HepG2 (cell line): ENCODE data around the gene PSMB10. TPM values are rescaled to one million over a fixed set of nuclear protein-coding genes. Genes with fewer than 3 reads are reported as not detected.

Experiments
- ATF5 ChIP-seq: sonication (generic); formaldehyde crosslinking; IDR thresholded peaks from 2 replicates; pipeline ENCODE4 v1.4.0; 2020; ENCODE audit warnings: mild to moderate bottlenecking, low read depth, missing genetic modification reagents
- BRCA1 ChIP-seq: sonication (generic); formaldehyde crosslinking; IDR thresholded peaks from 2 replicates; pipeline ENCODE4 v1.4.0; 2020; ENCODE audit warnings: missing genetic modification reagents
- CEBPG ChIP-seq: IDR thresholded peaks from 2 replicates; pipeline ENCODE4 v1.6.1; 2016
- GLMP ChIP-seq: sonication (generic); formaldehyde crosslinking; IDR thresholded peaks from 2 replicates; pipeline ENCODE4 v1.9.0; 2021; ENCODE audit warnings: missing genetic modification reagents, mild to moderate bottlenecking, borderline replicate concordance
- GPBP1L1 ChIP-seq: sonication (generic); formaldehyde crosslinking; IDR thresholded peaks from 2 replicates; pipeline ENCODE4 v1.5.0; 2020; ENCODE audit warnings: mild to moderate bottlenecking, missing genetic modification reagents
- HNF4G ChIP-seq, 2 experiments: sonication (generic) in 1 of 2; formaldehyde crosslinking in 1 of 2; IDR thresholded peaks; 2 replicates each; pipeline versions ENCODE4 v1.4.0 to v1.6.1; 2011 to 2020; ENCODE audit warnings: borderline replicate concordance in 2 of 2, low read depth in 2 of 2, mild to moderate bottlenecking in 2 of 2, low read length in 1 of 2, missing genetic modification reagents in 1 of 2, moderate library complexity in 1 of 2
- HOXD1 ChIP-seq: sonication (generic); formaldehyde crosslinking; IDR thresholded peaks from 2 replicates; pipeline ENCODE4 v1.5.0; 2020; ENCODE audit warnings: missing genetic modification reagents
- MLXIP ChIP-seq: sonication (generic); formaldehyde crosslinking; IDR thresholded peaks from 2 replicates; pipeline ENCODE4 v1.9.0; 2021; ENCODE audit warnings: missing genetic modification reagents, borderline replicate concordance
- TCF12 ChIP-seq, 2 experiments: fragments of 450-650 bp in 1 of 2; sonication (generic) in 1 of 2; formaldehyde crosslinking in 1 of 2; IDR thresholded peaks; 2 replicates each; pipeline versions ENCODE4 v1.6.1 to v1.8.0; 2017 to 2022; ENCODE audit warnings: antibody characterized with exemption in 1 of 2, mild to moderate bottlenecking in 1 of 2, missing genetic modification reagents in 1 of 2, moderate library complexity in 1 of 2
- UBTF ChIP-seq: sonication (generic); formaldehyde crosslinking; IDR thresholded peaks from 2 replicates; pipeline ENCODE4 v1.4.0; 2020; ENCODE audit warnings: mild to moderate bottlenecking, missing genetic modification reagents
- ZBTB14 ChIP-seq: sonication (generic); formaldehyde crosslinking; IDR thresholded peaks from 2 replicates; pipeline ENCODE4 v1.4.0; 2020; ENCODE audit warnings: missing genetic modification reagents
- ZNF275 ChIP-seq: sonication (generic); formaldehyde crosslinking; IDR thresholded peaks from 2 replicates; pipeline ENCODE4 v1.8.0; 2022; ENCODE audit warnings: missing genetic modification reagents, mild to moderate bottlenecking, inconsistent platforms, borderline replicate concordance
- ZNF350 ChIP-seq: sonication (generic); formaldehyde crosslinking; IDR thresholded peaks from 2 replicates; pipeline ENCODE4 v1.4.0; 2020; ENCODE audit warnings: mild to moderate bottlenecking, low read depth, missing genetic modification reagents, borderline replicate concordance
- ZNF556 ChIP-seq: sonication (generic); formaldehyde crosslinking; IDR thresholded peaks from 2 replicates; pipeline ENCODE4 v1.4.0; 2020; ENCODE audit warnings: mild to moderate bottlenecking, missing genetic modification reagents, borderline replicate concordance
- ZNF749 ChIP-seq: sonication (generic); formaldehyde crosslinking; IDR thresholded peaks from 2 replicates; pipeline ENCODE4 v1.8.0; 2022; ENCODE audit warnings: mild to moderate bottlenecking, missing genetic modification reagents, moderate library complexity, borderline replicate concordance
- polyA plus RNA-seq, 8 experiments: library from polyadenylated mRNA; depleted of rRNA in 3 of 8; stranded (reverse) in 7 of 8; unstranded in 1 of 8; fragments of >200 nt; fragmentation: Illumina TruSeq in 4 of 8; extraction: Trizol in 4 of 8; gene quantifications; 2 replicates each; pipeline versions ENCODE4 v1.2.1 to v1.2.3, GENCODE V29; 2011 to 2016; ENCODE audit warnings: low read depth in 4 of 8, missing spikeins in 1 of 8, mixed read lengths in 1 of 8; ENCODE audit not compliant: insufficient read depth in 1 of 8
- total RNA-seq, 5 experiments: library from RNA; depleted of rRNA; stranded (reverse); fragments of >200 nt; fragmentation: Illumina TruSeq; extraction: Trizol; gene quantifications; 2 replicates each; pipeline ENCODE4 v1.2.3, GENCODE V29; 2016; ENCODE audit warnings: low read depth in 1 of 5

The PSMB10 gene
- total and polyA plus RNA-seq, 2 of the 13 experiments (the other 11 are each of a cell fraction or from before 2014, with no cell fraction given): 12.7 to 65.9 TPM

GRCh38 chr16:67928561-67929364 is 7.9 kb downstream of the PSMB10 start (continued):
- TF ChIP-seq GPBP1L1 (no peak), ZNF749 (no peak), GLMP (CRISPR knock-in tag) (no peak), ZNF350 (CRISPR knock-in tag) (peak; percentile 52), TCF12 (IDR thresholded peaks at IDR 0.05) (no peak), TCF12 (CRISPR knock-in tag; IDR thresholded peaks at IDR 0.05) (no peak), ZBTB14 (CRISPR knock-in tag) (no peak), HOXD1 (no peak), UBTF (peak; percentile 49; the same call in 1 of the 2 replicates), CEBPG (CRISPR knock-in tag) (no peak), MLXIP (CRISPR knock-in tag) (no peak), ZNF275 (no peak), BRCA1 (CRISPR knock-in tag) (no peak), HNF4G (IDR thresholded peaks at IDR 0.05; ENCODE audit: borderline replicate concordance, low read depth, low read length) (no peak), HNF4G (CRISPR knock-in tag; IDR thresholded peaks at IDR 0.05; ENCODE audit: borderline replicate concordance, low read depth) (peak; percentile 32; the same call in 1 of the 2 replicates), ATF5 (CRISPR knock-in tag) (no peak), ZNF556 (CRISPR knock-in tag) (no peak)
